ENCODE data around the gene ASS1. TPM values are rescaled to one million over a fixed set of nuclear protein-coding genes. Genes with fewer than 3 reads are reported as not detected.

The ASS1 gene
- total RNA-seq, 4 donors from 2014 or later: 123 to 235 (median 166) TPM

DNA sequence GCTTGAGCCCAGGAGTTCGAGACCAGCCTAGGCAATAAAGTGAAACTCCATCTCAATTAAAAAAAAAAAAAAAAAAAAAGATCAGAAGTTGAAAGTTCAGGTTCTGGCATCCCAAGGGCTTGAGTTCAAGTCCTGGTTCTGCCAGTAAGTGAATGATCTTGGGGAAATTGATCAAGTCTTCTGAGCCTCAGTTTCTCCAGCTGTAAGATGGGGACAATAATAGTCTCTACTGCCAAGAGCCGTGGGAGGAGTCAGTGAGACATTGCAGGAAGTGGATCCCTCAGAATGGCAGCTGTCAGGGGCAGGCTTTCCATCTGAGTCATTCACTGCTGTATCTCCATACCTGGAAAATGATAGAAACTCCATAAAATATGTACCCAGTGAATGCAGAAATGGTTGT lies 96.8 kb downstream of the ASS1 start:
- no peaks in the 10 kb centered on the region for H3K27me3 ChIP-seq
- DNase-seq: no peak
- no peak overlapping the region for H3K27ac ChIP-seq
- no peak overlapping the region for H3K4me3 ChIP-seq (replicated peaks in 1 of 3)
- intact Hi-C loops (cut with DNase I): no loop called here
- TF ChIP-seq, protein P1, sequence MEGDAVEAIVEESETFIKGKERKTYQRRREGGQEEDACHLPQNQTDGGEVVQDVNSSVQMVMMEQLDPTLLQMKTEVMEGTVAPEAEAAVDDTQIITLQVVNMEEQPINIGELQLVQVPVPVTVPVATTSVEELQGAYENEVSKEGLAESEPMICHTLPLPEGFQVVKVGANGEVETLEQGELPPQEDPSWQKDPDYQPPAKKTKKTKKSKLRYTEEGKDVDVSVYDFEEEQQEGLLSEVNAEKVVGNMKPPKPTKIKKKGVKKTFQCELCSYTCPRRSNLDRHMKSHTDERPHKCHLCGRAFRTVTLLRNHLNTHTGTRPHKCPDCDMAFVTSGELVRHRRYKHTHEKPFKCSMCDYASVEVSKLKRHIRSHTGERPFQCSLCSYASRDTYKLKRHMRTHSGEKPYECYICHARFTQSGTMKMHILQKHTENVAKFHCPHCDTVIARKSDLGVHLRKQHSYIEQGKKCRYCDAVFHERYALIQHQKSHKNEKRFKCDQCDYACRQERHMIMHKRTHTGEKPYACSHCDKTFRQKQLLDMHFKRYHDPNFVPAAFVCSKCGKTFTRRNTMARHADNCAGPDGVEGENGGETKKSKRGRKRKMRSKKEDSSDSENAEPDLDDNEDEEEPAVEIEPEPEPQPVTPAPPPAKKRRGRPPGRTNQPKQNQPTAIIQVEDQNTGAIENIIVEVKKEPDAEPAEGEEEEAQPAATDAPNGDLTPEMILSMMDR (IDR thresholded peaks at IDR 0.05): no peak
- TF ChIP-seq POLR2A (IDR thresholded peaks at IDR 0.05): no peak
- 76 to 85% methylated on average over 2 of the region's 2 CpGs for WGBS, 2 donors
- H3K36me3 ChIP-seq: no peaks in the 10 kb centered on the region
- no peaks in the 10 kb centered on the region for H3K9me3 ChIP-seq
- no peaks in the 10 kb centered on the region for H3K4me1 ChIP-seq

DNA sequence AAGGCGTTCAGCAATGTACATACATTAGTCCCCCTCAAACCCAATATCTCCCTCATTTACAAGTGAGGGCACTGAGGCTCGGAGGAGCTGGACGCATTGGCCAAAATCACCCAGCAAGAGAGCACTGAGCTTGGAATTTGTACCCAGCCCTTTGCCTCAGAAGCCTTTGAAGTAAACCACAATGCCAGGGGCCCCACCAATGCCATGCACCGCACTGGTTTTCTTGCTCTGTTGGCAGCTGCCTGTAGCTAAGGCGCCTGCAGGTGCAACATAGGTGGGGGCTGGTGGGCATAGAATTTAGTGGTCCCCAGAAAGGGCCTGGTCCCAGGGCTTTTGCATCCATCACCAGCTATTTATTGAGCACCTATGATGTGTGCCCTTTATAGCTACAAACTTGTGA lies 97.3 kb downstream of the ASS1 start:
- intact Hi-C loops (cut with DNase I): no loop called here

DNA sequence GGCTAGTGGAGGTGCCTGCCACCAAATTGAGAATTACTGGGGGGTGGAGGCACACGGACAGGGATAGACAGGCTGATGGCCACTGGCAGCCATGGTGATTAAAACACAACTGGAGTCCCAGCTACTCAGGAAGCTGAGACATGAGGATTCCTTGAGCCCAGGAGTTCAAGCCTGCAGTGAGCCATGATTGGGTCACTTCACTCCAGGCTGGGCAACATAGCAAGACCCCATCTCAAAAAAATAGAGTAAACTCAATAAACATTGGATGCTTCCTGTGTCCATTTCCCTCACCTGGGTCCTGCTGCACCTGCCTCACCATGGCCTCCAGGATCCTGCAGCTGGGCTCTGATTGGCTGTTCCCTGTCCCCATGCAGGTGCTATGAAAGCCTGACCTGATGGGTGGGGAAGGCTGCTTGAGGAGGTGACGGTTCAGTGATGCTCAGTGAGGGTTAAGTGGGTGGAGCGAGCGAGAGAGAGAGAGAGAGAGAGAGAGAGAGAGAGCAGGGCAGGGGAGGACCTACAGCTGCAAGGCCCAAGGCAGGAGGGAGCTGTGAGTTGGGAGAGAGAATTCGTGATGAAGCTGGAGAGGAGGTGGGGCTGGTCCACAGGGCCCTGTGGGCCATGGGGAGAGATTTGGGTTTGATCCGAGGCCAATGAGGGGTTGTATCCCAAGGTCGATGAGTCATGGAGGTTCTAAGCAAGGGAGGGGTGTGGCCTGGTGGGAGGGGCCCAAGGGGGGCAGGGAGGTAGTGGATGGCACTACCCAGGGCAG lies 97.9 kb downstream of the ASS1 start:
- H3K27ac ChIP-seq: no peak overlapping the region
- TF ChIP-seq, protein P1 (IDR thresholded peaks at IDR 0.05): no peak
- TF ChIP-seq POLR2A (IDR thresholded peaks at IDR 0.05): no peak
- DNase-seq: no peak
- H3K9me3 ChIP-seq: no peaks in the 10 kb centered on the region
- no peaks in the 10 kb centered on the region for H3K27me3 ChIP-seq
- H3K36me3 ChIP-seq: no peaks in the 10 kb centered on the region
- intact Hi-C loops (cut with DNase I): no loop called here
- H3K4me1 ChIP-seq: no peaks in the 10 kb centered on the region
- WGBS, 2 donors: 38 to 39% methylated on average over 7 of the region's 7 CpGs
- H3K4me3 ChIP-seq (replicated peaks in 1 of 3): no peak overlapping the region

More for the DNA sequence above, 97.3 kb downstream of the ASS1 start:
- Histone ChIP-seq H3K9me3 (no peaks in the 10 kb centered on the region), H3K36me3 (no peaks in the 10 kb centered on the region), H3K4me3 (replicated peaks in 1 of 3) (no peak overlapping the region), H3K4me1 (no peaks in the 10 kb centered on the region), H3K27me3 (no peaks in the 10 kb centered on the region), H3K27ac (no peak overlapping the region)
- TF ChIP-seq, protein P1 (IDR thresholded peaks at IDR 0.05): no peak
- no peak for TF ChIP-seq POLR2A (IDR thresholded peaks at IDR 0.05)
- no peak for DNase-seq
- 74 to 93% methylated on average over 5 of the region's 5 CpGs for WGBS, 2 donors

DNA sequence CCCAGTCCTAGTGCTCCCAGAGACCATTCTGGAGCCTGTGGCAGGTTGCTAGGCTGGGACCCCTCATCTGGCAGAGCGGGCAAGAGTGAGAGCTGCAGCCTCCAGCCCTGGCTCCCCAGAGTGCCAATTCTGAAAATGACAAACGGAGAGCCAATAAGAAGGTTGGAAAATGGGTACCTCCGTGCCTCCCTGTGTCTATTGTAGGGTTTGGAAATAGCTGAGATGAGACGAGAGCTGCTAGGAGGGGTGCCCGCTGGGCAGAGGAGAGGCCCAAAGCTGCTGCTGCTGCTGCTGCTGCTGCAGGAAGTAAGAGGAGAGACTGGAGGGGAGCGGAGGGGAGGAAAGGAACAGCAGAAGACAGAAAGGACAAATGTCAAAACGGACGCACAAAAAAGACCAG lies 98.6 kb downstream of the ASS1 start:
- no peak overlapping the region for H3K27ac ChIP-seq
- no peaks in the 10 kb centered on the region for H3K4me1 ChIP-seq
- no peaks in the 10 kb centered on the region for H3K9me3 ChIP-seq
- TF ChIP-seq, protein P1 (IDR thresholded peaks at IDR 0.05): no peak
- no peak for TF ChIP-seq POLR2A (IDR thresholded peaks at IDR 0.05)
- no peak overlapping the region for H3K4me3 ChIP-seq (replicated peaks in 1 of 3)
- no peaks in the 10 kb centered on the region for H3K27me3 ChIP-seq
- 65 to 71% methylated on average over 8 of the region's 8 CpGs for WGBS, 2 donors
- no peak for DNase-seq
- no peaks in the 10 kb centered on the region for H3K36me3 ChIP-seq
- intact Hi-C loops (cut with DNase I): no loop called here

DNA sequence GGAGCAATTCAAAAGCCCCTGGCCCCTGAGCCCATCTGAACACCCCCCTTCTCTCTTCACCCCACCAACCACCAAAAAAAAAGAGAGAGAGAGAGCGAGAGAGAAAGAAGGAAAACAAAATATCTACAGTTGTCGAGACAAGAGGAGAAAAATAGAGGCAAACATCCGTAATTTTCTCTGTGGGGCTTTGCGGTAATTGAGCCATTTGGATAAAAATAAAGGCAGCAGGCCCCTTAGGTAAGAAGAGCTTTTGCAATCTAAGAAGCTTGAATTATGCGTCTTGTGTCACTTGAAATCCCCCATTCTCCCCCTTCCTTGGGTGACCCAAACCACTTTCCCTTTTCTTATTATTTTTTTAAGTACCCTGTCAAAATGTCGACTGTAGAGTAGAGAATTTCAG lies 99.1 kb downstream of the ASS1 start:
- intact Hi-C loops (cut with DNase I): no loop called here
- no peaks in the 10 kb centered on the region for H3K4me1 ChIP-seq
- WGBS, 2 donors: 69 to 73% methylated on average over 6 of the region's 6 CpGs
- H3K27me3 ChIP-seq: no peaks in the 10 kb centered on the region
- no peaks in the 10 kb centered on the region for H3K9me3 ChIP-seq
- DNase-seq: no peak
- no peak for TF ChIP-seq POLR2A (IDR thresholded peaks at IDR 0.05)
- TF ChIP-seq, protein P1 (IDR thresholded peaks at IDR 0.05): no peak
- no peaks in the 10 kb centered on the region for H3K36me3 ChIP-seq
- H3K4me3 ChIP-seq (replicated peaks in 1 of 3): no peak overlapping the region
- no peak overlapping the region for H3K27ac ChIP-seq

All from thyroid gland (tissue), 4 donors.